ENCODE measurements around the gene LCOR.

DNA sequence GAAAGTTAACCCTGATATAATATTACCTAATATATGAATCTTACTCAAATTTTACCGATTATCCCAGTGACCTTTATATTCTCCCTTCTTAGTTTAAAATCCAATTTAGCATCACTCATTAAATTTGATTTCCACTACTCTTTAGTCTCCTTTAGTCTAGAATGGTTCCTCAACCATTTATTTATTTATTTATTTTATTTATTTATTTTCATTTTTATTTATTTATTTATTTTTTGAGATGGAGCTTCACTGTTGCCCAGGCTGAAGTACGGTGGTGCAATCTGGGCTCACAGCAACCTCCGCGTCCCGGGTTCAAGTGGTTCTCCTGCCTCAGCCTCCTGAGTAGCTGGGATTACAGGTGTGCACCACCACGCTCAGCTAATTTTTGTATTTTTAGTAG lies 92.8 kb downstream of the LCOR start:
- TF ChIP-seq, protein P1, sequence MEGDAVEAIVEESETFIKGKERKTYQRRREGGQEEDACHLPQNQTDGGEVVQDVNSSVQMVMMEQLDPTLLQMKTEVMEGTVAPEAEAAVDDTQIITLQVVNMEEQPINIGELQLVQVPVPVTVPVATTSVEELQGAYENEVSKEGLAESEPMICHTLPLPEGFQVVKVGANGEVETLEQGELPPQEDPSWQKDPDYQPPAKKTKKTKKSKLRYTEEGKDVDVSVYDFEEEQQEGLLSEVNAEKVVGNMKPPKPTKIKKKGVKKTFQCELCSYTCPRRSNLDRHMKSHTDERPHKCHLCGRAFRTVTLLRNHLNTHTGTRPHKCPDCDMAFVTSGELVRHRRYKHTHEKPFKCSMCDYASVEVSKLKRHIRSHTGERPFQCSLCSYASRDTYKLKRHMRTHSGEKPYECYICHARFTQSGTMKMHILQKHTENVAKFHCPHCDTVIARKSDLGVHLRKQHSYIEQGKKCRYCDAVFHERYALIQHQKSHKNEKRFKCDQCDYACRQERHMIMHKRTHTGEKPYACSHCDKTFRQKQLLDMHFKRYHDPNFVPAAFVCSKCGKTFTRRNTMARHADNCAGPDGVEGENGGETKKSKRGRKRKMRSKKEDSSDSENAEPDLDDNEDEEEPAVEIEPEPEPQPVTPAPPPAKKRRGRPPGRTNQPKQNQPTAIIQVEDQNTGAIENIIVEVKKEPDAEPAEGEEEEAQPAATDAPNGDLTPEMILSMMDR (IDR thresholded peaks at IDR 0.05) = no peak
- TF ChIP-seq POLR2A (IDR thresholded peaks at IDR 0.05) = no peak
